LoVo (cell line): ENCODE measurements around the gene JPH2.
A peak's percentile ranks its signal among the peaks of the same experiment; 100 is the strongest.

Experiments used
- DNase-seq: peaks from one replicate; pipeline ENCODE4 v3.0.0-alpha.2; 2016; ENCODE audit warnings: low spot score

Gene JPH2

GRCh38 chr20:44125332-44126127 lies 61.5 kb downstream of the JPH2 start:
- DNase-seq = no peak

GRCh38 chr20:44123874-44124535 lies 63.0 kb downstream of the JPH2 start:
- no peak for DNase-seq

GRCh38 chr20:44123251-44123650 lies 63.7 kb downstream of the JPH2 start:
- no peak for DNase-seq

GRCh38 chr20:44120676-44121425 lies 66.1 kb downstream of the JPH2 start:
- no peak for DNase-seq

GRCh38 chr20:44118185-44119033 lies 68.6 kb downstream of the JPH2 start:
- DNase-seq = no peak

GRCh38 chr20:44117296-44118184 lies 69.4 kb downstream of the JPH2 start:
- DNase-seq = no peak

- no peak for DNase-seq
Measured at GRCh38 chr20:44115762-44116644, 71.0 kb downstream of the JPH2 start.

GRCh38 chr20:44115181-44115580 lies 71.8 kb downstream of the JPH2 start:
- DNase-seq = no peak

- DNase-seq = no peak
Measured at GRCh38 chr20:44113618-44114376, 73.2 kb downstream of the JPH2 start.

- DNase-seq = no peak
Measured at GRCh38 chr20:44112889-44113617, 73.9 kb downstream of the JPH2 start.

GRCh38 chr20:44112456-44112855 lies 74.5 kb downstream of the JPH2 start:
- DNase-seq = no peak

GRCh38 chr20:44111712-44112335 lies 75.2 kb downstream of the JPH2 start:
- DNase-seq = no peak

- DNase-seq = no peak
Measured at GRCh38 chr20:44110816-44111568, 76.0 kb downstream of the JPH2 start.

- no peak for DNase-seq
Measured at GRCh38 chr20:44109951-44110361, 77.0 kb downstream of the JPH2 start.

GRCh38 chr20:44106615-44107014 lies 80.4 kb downstream of the JPH2 start:
- no peak for DNase-seq

GRCh38 chr20:44104798-44105517 lies 82.0 kb downstream of the JPH2 start:
- DNase-seq = peak; percentile 22

GRCh38 chr20:44102582-44102981 lies 84.4 kb downstream of the JPH2 start:
- DNase-seq = no peak
